GM21367 (cell line): ENCODE measurements around the gene GALNT18.

ENCODE experiments used
- ATAC-seq: cut with Tn5 transposase; IDR thresholded peaks from one replicate; pipeline ENCODE4 v1.9.1; 2021; ENCODE audit not compliant: unreplicated experiment

The GALNT18 gene

GRCh38 chr11:11289669-11290068 is 332.1 kb downstream of the GALNT18 start:
- no peak for ATAC-seq

GRCh38 chr11:11288972-11289616 is 332.7 kb downstream of the GALNT18 start:
- ATAC-seq: no peak

DNA sequence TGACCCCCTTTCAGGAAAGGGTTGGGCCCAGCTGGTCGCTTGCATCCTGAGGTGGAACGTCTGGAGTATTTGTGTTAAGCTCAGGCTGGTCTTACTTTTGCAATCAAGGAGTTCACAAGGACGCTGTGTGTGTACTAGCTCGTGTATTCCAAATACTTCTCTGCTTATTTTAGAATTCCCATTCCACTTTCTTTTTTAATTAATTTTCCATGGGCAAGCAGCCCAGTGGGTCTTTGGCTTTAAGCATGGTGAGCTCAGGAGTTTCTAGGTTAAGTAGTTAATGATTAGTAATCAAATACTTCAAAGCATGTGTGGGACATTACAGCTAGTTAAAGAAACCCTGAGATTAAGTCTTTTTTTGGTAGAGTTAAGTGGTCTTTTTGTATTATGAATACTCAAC is 337.3 kb downstream of the GALNT18 start:
- no peak for ATAC-seq

GRCh38 chr11:11281626-11282025 is 340.2 kb downstream of the GALNT18 start:
- ATAC-seq: no peak

DNA sequence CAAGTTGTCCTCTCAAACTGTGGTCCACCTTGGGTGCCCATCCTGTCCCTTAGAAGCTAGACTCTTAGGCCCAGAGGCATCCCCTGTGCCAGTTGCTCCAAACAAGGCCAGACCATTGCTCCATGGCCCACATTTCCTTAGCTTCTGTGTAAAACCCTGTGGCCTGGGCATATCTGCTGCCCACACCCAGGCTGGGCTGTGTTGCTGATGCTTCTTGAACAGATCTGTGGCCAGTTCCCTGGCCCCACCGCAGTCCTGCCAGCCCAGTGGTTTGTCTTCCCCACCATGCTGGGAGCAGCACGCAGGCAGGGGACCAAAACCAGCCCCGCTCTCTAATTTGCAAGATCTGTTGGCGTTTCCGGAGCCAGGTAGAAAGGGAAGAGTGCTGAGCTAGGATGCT is 341.0 kb downstream of the GALNT18 start:
- no peak for ATAC-seq

- no peak for ATAC-seq
These were observed 341.7 kb downstream of the GALNT18 start for GRCh38 chr11:11279956-11280689.

GRCh38 chr11:11272254-11272653 is 349.6 kb downstream of the GALNT18 start:
- no peak for ATAC-seq

DNA sequence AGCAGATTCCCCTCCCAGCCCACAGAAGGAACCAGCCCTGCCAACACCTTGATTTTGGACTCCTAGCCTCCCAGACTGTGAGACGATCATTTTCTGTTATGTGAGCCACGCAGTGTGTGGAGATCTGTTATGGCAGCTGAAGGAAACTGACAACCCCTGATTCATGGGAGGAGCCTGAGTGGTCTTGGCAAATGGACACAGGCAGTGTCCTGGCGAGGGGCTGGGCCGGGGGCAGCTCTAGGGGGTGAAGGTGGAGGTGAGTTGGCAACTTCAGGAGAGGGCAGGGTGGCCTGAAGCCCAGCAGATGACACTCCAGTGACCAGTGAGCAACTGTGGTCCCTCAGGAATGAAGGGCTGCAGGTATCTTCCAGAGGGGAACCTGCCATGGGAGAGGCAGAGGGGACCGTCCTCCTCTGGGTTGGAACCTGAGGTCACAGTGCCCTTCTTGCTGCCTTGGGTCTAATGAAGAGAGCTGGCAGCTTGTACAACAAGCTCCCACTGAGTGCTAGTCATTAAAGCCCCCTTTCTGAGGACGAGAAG is 351.5 kb downstream of the GALNT18 start:
- ATAC-seq: no peak

GRCh38 chr11:11268706-11269105 is 353.1 kb downstream of the GALNT18 start:
- ATAC-seq: no peak

DNA sequence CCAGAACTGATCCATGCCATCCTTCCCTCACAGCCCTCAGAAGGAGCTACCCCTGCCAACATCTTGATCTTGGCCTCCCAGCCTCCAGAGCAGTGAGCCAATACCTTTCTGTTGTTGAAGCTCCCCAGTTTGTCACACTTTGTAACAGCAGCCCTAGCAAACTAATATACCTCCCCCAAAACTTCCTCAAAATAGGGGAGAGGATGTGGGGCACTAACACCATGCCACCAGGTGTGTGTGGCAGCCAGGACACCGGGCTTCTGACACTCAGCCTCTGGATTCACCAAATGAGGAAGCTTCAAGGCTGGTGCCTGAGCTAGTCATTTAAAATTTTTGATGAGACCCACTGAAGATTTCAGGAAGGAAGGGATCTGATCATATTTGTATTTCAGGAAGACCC is 353.7 kb downstream of the GALNT18 start:
- ATAC-seq: no peak

GRCh38 chr11:11267312-11267711 is 354.5 kb downstream of the GALNT18 start:
- ATAC-seq: no peak

GRCh38 chr11:11265994-11266606 is 355.7 kb downstream of the GALNT18 start:
- no peak for ATAC-seq

DNA sequence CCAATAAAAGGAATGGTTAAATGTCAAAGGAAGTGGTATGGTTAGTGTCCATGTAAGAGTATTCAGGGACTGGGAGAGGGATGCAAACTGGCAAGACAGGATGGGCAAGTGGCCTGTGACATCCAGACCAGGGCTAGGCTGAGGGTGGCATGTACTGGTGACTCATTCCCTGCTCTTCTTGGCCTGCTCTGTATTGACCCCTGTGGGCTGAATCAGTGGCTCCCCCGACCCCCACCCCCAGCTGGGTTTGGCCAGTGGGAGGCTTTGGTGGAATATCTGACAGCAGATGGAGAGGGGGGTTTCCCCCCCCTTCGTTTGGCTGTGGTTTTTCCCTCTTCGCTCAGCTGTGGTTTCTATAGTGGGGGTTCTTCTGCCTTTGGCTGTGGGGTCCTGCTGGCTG is 356.5 kb downstream of the GALNT18 start:
- no peak for ATAC-seq

DNA sequence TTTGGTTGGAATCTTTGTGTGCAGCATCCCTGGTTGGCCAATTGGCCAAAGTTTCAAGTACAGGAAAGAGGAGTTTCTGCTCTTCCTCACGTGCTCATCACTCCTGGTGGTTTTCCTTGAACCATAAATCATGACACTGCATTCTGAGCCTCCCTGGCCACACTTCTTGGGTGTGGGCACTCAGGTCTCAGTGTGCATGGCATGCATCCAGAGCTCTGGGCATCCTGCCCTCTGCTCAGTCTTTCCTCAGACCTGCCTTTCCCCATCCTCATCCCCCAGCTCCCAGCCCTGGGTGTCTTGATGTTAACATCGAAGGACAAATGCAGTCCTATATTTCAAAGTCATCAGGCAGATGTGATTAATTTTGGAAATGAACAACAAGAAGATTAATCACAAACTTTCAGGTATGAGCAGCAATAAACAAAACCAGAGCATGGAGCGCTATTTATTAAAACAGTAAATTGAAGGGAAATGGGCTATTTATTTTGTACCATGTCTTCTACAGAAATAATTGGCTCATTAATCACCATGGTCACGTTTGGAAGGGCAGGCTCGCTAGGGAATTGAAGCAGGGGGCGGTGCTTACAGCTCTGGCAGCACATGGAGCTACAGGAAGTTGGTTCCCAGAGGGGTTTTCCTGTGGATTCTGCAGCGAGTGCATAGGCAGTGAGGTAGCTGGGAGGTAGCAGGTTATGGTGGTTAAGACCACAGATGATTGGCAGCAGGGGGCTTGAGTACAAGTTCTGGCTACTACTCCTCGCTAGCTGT is 358.4 kb downstream of the GALNT18 start:
- no peak for ATAC-seq

DNA sequence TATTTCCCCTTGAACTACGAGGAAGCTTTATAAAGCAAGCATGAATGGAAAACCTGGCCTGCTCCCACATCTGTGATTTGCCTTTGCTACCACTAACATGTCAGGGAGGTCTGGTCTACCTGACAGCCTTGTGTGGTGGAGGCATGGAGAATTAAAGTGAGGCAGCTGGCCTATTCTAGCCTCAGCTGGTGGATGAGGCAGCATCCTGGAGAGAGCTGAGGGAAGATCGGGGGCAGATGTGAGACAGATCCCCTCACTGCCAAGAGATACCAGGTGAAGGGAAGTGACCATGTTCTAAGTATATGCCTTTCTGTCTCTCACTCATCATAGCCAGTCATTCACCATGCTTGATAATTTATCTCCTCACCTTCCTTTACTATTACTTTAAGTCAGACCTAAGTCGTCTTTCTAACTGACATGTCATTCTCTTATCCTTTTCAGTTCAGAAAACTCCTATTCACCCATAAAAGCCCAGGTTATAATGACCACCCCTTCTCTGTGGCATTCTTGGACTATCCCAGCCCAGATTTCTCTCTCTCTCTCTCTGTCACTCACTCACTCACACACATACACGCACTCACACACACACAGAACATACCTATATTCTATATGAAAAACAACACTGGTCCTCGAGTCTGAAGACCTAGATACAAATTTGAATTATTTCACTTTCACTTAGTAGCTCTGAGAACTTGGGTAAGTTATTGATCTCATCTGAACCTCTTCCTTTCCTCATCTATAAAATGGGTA is 359.5 kb downstream of the GALNT18 start:
- no peak for ATAC-seq

- no peak for ATAC-seq
These were observed 360.2 kb downstream of the GALNT18 start for GRCh38 chr11:11261629-11262028.

- no peak for ATAC-seq
These were observed 360.9 kb downstream of the GALNT18 start for GRCh38 chr11:11260903-11261302.

DNA sequence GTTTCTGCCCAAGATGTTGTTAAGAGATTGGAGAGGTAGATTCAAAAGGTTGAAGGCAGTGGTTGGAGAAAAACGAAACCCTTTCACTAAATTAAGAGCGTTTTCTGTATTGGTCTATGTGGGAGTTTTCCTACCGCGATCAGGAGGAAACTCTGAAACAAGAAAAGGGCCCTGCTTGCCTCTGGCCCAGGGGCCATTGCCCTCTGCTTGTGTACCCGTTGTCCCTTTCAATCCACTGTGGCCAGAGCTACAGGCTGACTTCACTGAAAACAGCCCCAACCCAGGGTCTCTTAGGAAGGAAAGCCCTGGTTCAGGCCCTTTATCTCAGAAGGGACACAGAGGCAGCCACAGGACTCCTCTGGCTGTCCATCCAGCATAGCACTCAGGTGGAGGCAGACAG is 367.8 kb downstream of the GALNT18 start:
- no peak for ATAC-seq

DNA sequence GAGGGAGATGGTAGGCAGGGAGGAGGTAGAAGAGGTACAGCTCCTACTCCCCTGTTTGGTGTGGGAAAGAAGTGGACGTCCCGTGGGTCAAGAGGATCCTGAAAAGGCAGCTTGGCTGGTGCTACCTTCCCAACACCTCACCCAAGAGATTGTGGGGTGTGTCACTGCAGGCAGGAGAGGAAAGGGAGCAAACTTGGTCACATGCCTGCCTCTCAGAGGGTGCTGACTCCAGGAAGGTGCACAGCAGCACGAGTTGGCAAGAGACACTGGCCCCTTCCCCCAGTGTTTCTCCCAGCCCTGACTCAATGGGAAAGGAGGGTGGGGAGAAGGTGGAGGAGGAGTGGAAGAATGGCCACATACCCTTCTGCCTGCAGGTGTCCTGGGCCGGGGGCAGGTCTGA is 368.3 kb downstream of the GALNT18 start:
- no peak for ATAC-seq

DNA sequence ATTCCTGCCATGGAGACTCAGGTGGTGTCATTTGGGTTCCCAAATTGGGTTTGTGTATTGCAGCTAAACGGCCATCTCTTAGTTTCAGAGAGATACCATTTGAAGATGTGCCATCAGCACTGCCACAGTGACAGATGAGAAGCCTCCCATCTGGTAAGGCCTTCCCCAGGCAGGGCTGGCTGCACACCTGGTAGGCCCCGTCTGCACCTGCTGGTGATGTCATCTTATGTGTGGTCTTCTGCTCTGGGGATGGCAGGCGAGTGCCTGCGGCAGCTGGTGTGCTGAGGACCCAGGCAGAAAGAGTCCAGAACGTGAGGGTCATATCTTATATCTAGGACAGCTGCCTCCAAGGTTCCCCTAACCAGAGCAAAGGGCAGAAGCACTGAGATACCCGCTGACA is 369.4 kb downstream of the GALNT18 start:
- no peak for ATAC-seq
